GM18907 (cell line): ENCODE data around the gene DAZL.
"Not testable (repeated sequence)": the region's sequence is repeated elsewhere in the genome, so short reads cannot be mapped to it uniquely, and the experiment has no call there.

ENCODE experiments used
- ATAC-seq: cut with Tn5 transposase; IDR thresholded peaks from one replicate; pipeline ENCODE4 v1.9.1; 2021; ENCODE audit warnings: mild to moderate bottlenecking, moderate library complexity; ENCODE audit not compliant: unreplicated experiment

Gene DAZL

GRCh38 chr3:16604887-16605602 lies at the start of gene DAZL:
Gene DAZL, minus strand, starts transcription at chr3:16605423. Its CDS starts 218 bp downstream, at chr3:16605205.
- ATAC-seq: no peak

GRCh38 chr3:16654976-16655375 lies 49.8 kb upstream of the DAZL start:
- ATAC-seq: no peak

- ATAC-seq: no peak
Observed at GRCh38 chr3:16653712-16654111, 48.5 kb upstream of the DAZL start.

GRCh38 chr3:16647668-16648067 lies 42.4 kb upstream of the DAZL start:
- ATAC-seq: no peak

- ATAC-seq: no peak
Observed at GRCh38 chr3:16639806-16640205, 34.6 kb upstream of the DAZL start.

- ATAC-seq: no peak
Observed at GRCh38 chr3:16633948-16634347, 28.7 kb upstream of the DAZL start.

GRCh38 chr3:16632395-16632794 lies 27.2 kb upstream of the DAZL start:
- no peak for ATAC-seq

GRCh38 chr3:16618721-16619120 lies 13.5 kb upstream of the DAZL start:
- ATAC-seq: no peak

GRCh38 chr3:16617155-16617554 lies 11.9 kb upstream of the DAZL start:
- not testable (repeated sequence) for ATAC-seq

- ATAC-seq: no peak
Observed at GRCh38 chr3:16616083-16616482, 10.9 kb upstream of the DAZL start.

- ATAC-seq: no peak
Observed at GRCh38 chr3:16614033-16615031, 9.1 kb upstream of the DAZL start.

- ATAC-seq: no peak
Observed at GRCh38 chr3:16609927-16610580, 4.8 kb upstream of the DAZL start.

GRCh38 chr3:16608816-16609215 lies 3.6 kb upstream of the DAZL start:
- no peak for ATAC-seq

GRCh38 chr3:16607718-16608117 lies 2.5 kb upstream of the DAZL start:
- no peak for ATAC-seq

- ATAC-seq: no peak
Observed at GRCh38 chr3:16606398-16606797, 1.2 kb upstream of the DAZL start.

GRCh38 chr3:16605966-16606365 lies 743 bp upstream of the DAZL start:
- no peak for ATAC-seq

GRCh38 chr3:16604433-16604832 lies 790 bp downstream of the DAZL start:
- no peak for ATAC-seq

- no peak for ATAC-seq
Observed at GRCh38 chr3:16601537-16602005, 3.7 kb downstream of the DAZL start.

GRCh38 chr3:16600780-16601536 lies 4.3 kb downstream of the DAZL start:
- peak; percentile 48 for ATAC-seq

- no peak for ATAC-seq
Observed at GRCh38 chr3:16599694-16600093, 5.5 kb downstream of the DAZL start.
